Activated naive CD4-positive, alpha-beta T cell treated with anti-CD3 and anti-CD28 coated beads, Interleukin-2, amount 50 U/mL, for 16 hours (primary cell): ENCODE results near the gene DCUN1D5.
"Not testable (repeated sequence)": the region's sequence is repeated elsewhere in the genome, so short reads cannot be mapped to it uniquely, and the experiment has no call there.

Experiments
- DNase-seq: peaks from one replicate; pipeline ENCODE4 v3.0.0-alpha.2; 2020

The DCUN1D5 gene

GRCh38 chr11:103053997-103054396 is 38.0 kb downstream of the DCUN1D5 start:
- no peak for DNase-seq

- no peak for DNase-seq
These were observed 40.0 kb downstream of the DCUN1D5 start for GRCh38 chr11:103051981-103052380.

- no peak for DNase-seq
These were observed 40.7 kb downstream of the DCUN1D5 start for GRCh38 chr11:103051151-103051801.

GRCh38 chr11:103050351-103050750 is 41.6 kb downstream of the DCUN1D5 start:
- no peak for DNase-seq

- DNase-seq, result no peak
These were observed 44.1 kb downstream of the DCUN1D5 start for GRCh38 chr11:103047837-103048236.

GRCh38 chr11:103043826-103044678 is 47.9 kb downstream of the DCUN1D5 start:
- no peak for DNase-seq

- no peak for DNase-seq
These were observed 49.8 kb downstream of the DCUN1D5 start for GRCh38 chr11:103042161-103042560.

GRCh38 chr11:103035791-103036434 is 56.0 kb downstream of the DCUN1D5 start:
- peak; percentile 21 for DNase-seq

- DNase-seq, result no peak
These were observed 56.7 kb downstream of the DCUN1D5 start for GRCh38 chr11:103035216-103035615.

GRCh38 chr11:103031834-103032233 is 60.1 kb downstream of the DCUN1D5 start:
- DNase-seq, result no peak

GRCh38 chr11:103029401-103029800 is 62.6 kb downstream of the DCUN1D5 start:
- DNase-seq, result no peak

- not testable (repeated sequence) for DNase-seq
These were observed 63.5 kb downstream of the DCUN1D5 start for GRCh38 chr11:103028304-103029020.

GRCh38 chr11:103024086-103024485 is 67.9 kb downstream of the DCUN1D5 start:
- DNase-seq, result no peak

GRCh38 chr11:103016031-103016430 is 75.9 kb downstream of the DCUN1D5 start:
- no peak for DNase-seq

- DNase-seq, result no peak
These were observed 78.5 kb downstream of the DCUN1D5 start for GRCh38 chr11:103013421-103013820.
